ENCODE measurements around the gene MAN2C1. TPM values are rescaled to one million over a fixed set of nuclear protein-coding genes. Genes with fewer than 3 reads are reported as not detected.
"Not testable (repeated sequence)": the region's sequence is repeated elsewhere in the genome, so short reads cannot be mapped to it uniquely, and the experiment has no call there.

The MAN2C1 gene
- polyA plus RNA-seq, 3 donors = 105 to 232 (median 172) TPM

GRCh38 chr15:75362642-75363249 is 5.7 kb downstream of the MAN2C1 start:
- DNase-seq = no peak

- no peak for DNase-seq
These were observed 6.3 kb downstream of the MAN2C1 start for GRCh38 chr15:75361989-75362641.

GRCh38 chr15:75361361-75361988 is 6.9 kb downstream of the MAN2C1 start:
- no peak for DNase-seq

- no peak for DNase-seq
These were observed 7.6 kb downstream of the MAN2C1 start for GRCh38 chr15:75360856-75361255.

DNA sequence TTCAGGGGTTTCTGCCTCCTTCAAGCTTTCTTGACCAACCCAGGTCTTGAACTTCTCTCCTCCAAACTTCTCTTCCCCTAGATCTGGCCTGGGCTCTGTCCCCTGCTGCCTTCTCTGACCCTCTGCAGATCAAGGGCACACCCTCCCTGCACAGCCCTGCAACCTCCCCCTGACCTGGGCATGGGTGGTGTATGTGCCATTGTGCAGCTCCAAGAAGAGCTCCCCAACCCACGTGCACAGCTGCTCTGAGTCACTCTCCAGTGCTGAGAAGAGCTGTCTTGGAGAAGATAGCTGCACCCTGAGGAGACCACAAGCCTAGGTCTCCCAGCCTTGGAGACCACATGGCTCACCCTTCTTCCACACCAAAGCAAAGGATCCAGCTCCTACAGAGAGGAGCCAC is 8.0 kb downstream of the MAN2C1 start:
- DNase-seq = no peak

DNA sequence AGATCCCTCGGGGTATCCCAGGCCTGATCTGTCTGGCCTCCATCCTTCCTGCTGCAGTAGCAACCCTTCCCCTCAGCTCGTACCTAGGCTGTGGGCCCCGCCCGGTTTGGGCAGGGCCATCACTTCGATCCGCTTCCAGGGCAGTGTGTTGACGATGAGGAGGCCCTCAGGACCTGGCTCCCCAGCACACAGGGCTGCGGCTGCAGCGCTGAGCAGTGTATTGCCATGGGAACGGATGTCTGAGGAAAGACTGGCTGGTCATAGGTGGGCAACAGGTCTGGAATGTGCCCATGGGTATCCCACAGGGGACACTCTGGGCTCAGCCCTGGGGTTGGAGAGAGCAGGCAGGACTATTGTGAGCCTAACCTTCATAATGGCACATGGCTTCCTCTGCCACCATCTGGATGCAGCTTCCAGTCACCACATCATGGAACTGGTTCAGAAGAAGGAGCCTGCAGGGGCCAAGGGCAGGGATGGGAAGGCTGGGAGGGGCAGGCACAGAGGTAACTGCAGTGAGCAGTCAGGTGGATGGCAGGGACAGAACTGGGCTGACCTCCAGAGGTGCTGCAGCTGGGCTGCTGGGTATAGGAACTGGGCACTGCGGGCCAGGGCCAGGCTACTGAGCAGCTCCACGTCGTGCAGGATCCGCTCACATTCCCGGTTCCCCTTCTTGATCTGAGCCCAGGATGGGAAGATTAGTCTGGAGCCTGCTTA is 8.7 kb downstream of the MAN2C1 start:
- no peak for DNase-seq

- no peak for DNase-seq
These were observed 9.5 kb downstream of the MAN2C1 start for GRCh38 chr15:75358771-75359536.

GRCh38 chr15:75357976-75358673 is 10.3 kb downstream of the MAN2C1 start:
- no peak for DNase-seq

GRCh38 chr15:75356517-75356916 is 11.9 kb downstream of the MAN2C1 start:
- DNase-seq = no peak

DNA sequence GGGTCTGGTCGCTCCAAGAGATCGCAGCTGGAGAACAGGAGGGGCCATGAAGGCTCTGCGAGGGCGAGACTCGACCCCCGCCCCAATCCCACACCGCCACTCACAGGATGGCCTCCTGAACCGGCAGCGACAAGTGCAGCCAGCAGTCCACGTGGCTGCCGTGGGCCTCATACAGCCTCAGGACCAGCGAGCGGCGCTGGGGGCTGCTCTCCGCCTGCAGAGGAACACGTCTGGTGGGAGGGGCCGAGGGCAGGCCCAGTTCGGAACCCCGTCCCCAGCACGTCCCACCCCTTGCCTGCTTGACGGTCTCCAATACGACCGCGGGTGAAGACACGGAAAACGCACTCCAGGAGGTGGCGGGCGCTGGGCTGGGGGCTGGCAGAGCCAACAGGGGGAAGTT is 12.4 kb downstream of the MAN2C1 start:
- no peak for DNase-seq

- DNase-seq = no peak
These were observed 13.0 kb downstream of the MAN2C1 start for GRCh38 chr15:75355369-75355768.

GRCh38 chr15:75354454-75354853 is 14.0 kb downstream of the MAN2C1 start:
- DNase-seq = no peak

GRCh38 chr15:75353604-75354003 is 14.8 kb downstream of the MAN2C1 start:
- no peak for DNase-seq

- no peak for DNase-seq
These were observed 16.0 kb downstream of the MAN2C1 start for GRCh38 chr15:75352186-75353080.

GRCh38 chr15:75350601-75351361 is 17.6 kb downstream of the MAN2C1 start:
- no peak for DNase-seq

DNA sequence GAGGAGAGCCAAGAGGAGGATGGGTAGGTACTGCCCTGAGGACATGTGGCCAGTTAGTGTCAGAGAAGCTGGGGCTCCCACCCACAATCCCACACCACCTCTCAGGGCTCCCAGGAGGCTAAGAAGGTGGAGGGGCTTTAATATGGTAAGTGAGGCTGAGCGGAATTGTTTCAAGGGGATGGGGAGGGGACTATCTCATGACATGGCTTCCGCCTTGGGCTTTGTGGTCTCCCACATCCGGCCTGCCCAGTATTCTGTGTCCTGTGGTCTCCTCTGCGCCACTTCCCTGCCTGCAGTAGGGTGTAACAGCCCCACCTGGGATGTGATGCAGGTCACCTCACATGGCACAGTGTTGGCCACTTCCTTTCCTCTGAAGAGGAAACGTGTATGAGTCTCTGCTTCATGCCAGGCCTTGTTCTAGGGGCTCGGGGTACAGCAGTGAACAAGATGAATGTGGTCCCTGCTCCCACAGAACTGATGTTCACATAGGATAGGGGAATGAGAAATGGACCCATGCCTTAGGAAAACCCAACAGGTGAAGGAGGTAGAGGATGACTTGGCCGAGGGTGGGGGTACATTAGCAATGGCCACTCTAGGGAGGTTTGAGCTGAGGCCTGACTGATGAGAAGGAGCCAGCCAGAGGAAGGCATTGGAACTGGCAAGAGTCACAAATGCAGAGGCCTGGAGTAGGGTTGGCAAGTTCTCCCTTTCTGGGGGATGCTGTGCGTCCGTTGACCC is 18.4 kb downstream of the MAN2C1 start:
- DNase-seq = no peak

GRCh38 chr15:75349351-75349669 is 19.1 kb downstream of the MAN2C1 start:
- DNase-seq = not testable (repeated sequence)

- DNase-seq = no peak
These were observed 19.7 kb downstream of the MAN2C1 start for GRCh38 chr15:75348562-75349350.
